SK-N-SH (cell line): ENCODE data around the gene PAGE3. TPM values are rescaled to one million over a fixed set of nuclear protein-coding genes. Genes with fewer than 3 reads are reported as not detected.
A peak's percentile ranks its signal among the peaks of the same experiment; 100 is the strongest.

Experiments used
- CTCF ChIA-PET: fragments of 300-600, 350-600 bp; formaldehyde crosslinking; extraction: SDS; loops from one replicate; lab custom pipeline; 2021; lab: Yijun Ruan, JAX
- POLR2A ChIA-PET: fragments of 350-600 bp; sonication (Branson Sonifier 250); formaldehyde crosslinking; extraction: SDS; loops from one replicate; lab custom pipeline; 2020; ENCODE audit warnings: antibody characterized with exemption, inconsistent platforms; lab: Yijun Ruan, JAX
- DNase-seq: peaks from one replicate; pipeline ENCODE4 v3.0.0; 2012
- H2AFZ ChIP-seq: fragments of 200-600 bp; sonication (generic); 2 replicates; pipeline ENCODE4 v1.8.1; 2016; ENCODE audit warnings: antibody characterized with exemption, mild to moderate bottlenecking, low read depth
- H3F3A ChIP-seq: fragments of 200-600 bp; sonication (generic); replicated peaks from 2 replicates; pipeline ENCODE3; 2016; ENCODE audit warnings: antibody characterized with exemption, mild to moderate bottlenecking; ENCODE audit not compliant: insufficient read depth
- H3K27ac ChIP-seq, 2 experiments: fragments of 200-500 bp in 1 of 2; fragments of 200-600 bp in 1 of 2; sonication (Bioruptor generic) in 1 of 2; sonication (generic), shearing (Covaris generic) in 1 of 2; 2 replicates each; pipeline versions ENCODE4 v1.5.1 to v1.6.1; 2014 to 2016; ENCODE audit warnings: low read depth in 2 of 2, inconsistent platforms in 1 of 2, low read length in 1 of 2, mild to moderate bottlenecking in 1 of 2, mixed read lengths in 1 of 2
- H3K27me3 ChIP-seq: fragments of 200-600 bp; sonication (generic), shearing (Covaris generic); 2 replicates; pipeline ENCODE4 v1.6.1; 2016; ENCODE audit warnings: mixed run types; ENCODE audit not compliant: insufficient read depth
- H3K36me3 ChIP-seq, 2 experiments: fragments of 200-500 bp in 1 of 2; fragments of 200-600 bp in 1 of 2; sonication (Bioruptor generic) in 1 of 2; sonication (generic) in 1 of 2; replicated peaks in 1 of 2; 2 replicates each; pipeline versions ENCODE3 to v1.5.1; 2014 to 2016; ENCODE audit warnings: low read length in 1 of 2, mild to moderate bottlenecking in 1 of 2; ENCODE audit not compliant: insufficient read depth in 2 of 2, control insufficient read depth in 1 of 2
- H3K4me1 ChIP-seq, 2 experiments: fragments of 200-500 bp in 1 of 2; fragments of 200-600 bp in 1 of 2; sonication (Bioruptor generic) in 1 of 2; sonication (generic), shearing (Covaris generic) in 1 of 2; 2 replicates each; pipeline versions ENCODE4 v1.5.1 to v1.6.1; 2014 to 2016; ENCODE audit warnings: low read depth in 1 of 2, low read length in 1 of 2, mixed run types in 1 of 2; ENCODE audit not compliant: insufficient read depth in 2 of 2, control insufficient read depth in 1 of 2
- H3K4me2 ChIP-seq: fragments of 200-600 bp; sonication (generic), shearing (Covaris generic); 2 replicates; pipeline ENCODE4 v1.6.1; 2017; ENCODE audit warnings: mixed run types
- H3K4me3 ChIP-seq, 2 experiments: fragments of 200-500 bp in 1 of 2; fragments of 200-600 bp in 1 of 2; sonication (Bioruptor generic) in 1 of 2; sonication (generic), shearing (Covaris generic) in 1 of 2; 2 replicates each; pipeline versions ENCODE4 v1.5.1 to v1.8.1; 2014 to 2016; ENCODE audit warnings: low read depth in 2 of 2, inconsistent platforms in 1 of 2, low read length in 1 of 2, mild to moderate bottlenecking in 1 of 2, mixed read lengths in 1 of 2, moderate library complexity in 1 of 2
- H3K79me2 ChIP-seq: fragments of 200-600 bp; sonication (generic); 2 replicates; pipeline ENCODE4 v1.8.1; 2017; ENCODE audit warnings: mild to moderate bottlenecking; ENCODE audit not compliant: insufficient read depth
- H3K9ac ChIP-seq: fragments of 200-600 bp; sonication (generic); 2 replicates; pipeline ENCODE4 v1.6.1; 2017; ENCODE audit warnings: mixed run types
- H3K9me2 ChIP-seq: fragments of 200-600 bp; sonication (generic); 2 replicates; pipeline ENCODE4 v1.6.1; 2017; ENCODE audit warnings: mixed run types
- H3K9me3 ChIP-seq: fragments of 200-600 bp; sonication (generic); 2 replicates; pipeline ENCODE4 v1.6.1; 2017; ENCODE audit warnings: mixed run types, mild to moderate bottlenecking, moderate library complexity
- H4K20me1 ChIP-seq: fragments of 200-600 bp; sonication (generic); 2 replicates; pipeline ENCODE4 v1.6.1; 2017; ENCODE audit warnings: mild to moderate bottlenecking, mixed run types; ENCODE audit not compliant: insufficient read depth
- EZH2phosphoT487 ChIP-seq: fragments of 200-600 bp; sonication (generic); IDR thresholded peaks from 2 replicates; pipeline ENCODE4 v1.6.1; 2017; ENCODE audit warnings: low read depth, mixed run types, mild to moderate bottlenecking, antibody characterized with exemption, moderate library complexity, borderline replicate concordance
- GATA2 ChIP-seq: sonication (generic); formaldehyde crosslinking; IDR thresholded peaks from 2 replicates; pipeline ENCODE4 v1.5.0; 2020; ENCODE audit warnings: mild to moderate bottlenecking, missing genetic modification reagents
- JUND ChIP-seq: IDR thresholded peaks from 2 replicates; pipeline ENCODE4 v1.4.0; 2012
- MXI1 ChIP-seq: IDR thresholded peaks from 2 replicates; pipeline ENCODE4 v1.6.1; 2012; ENCODE audit warnings: mild to moderate bottlenecking, low read depth, low read length, improper control_type of control experiment
- NRF1 ChIP-seq: IDR thresholded peaks from 2 replicates; pipeline ENCODE4 v1.6.1; 2012; ENCODE audit warnings: low read depth, mild to moderate bottlenecking, low read length
- RAD21 ChIP-seq: IDR thresholded peaks from 2 replicates; pipeline ENCODE4 v1.6.1; 2012; ENCODE audit warnings: mild to moderate bottlenecking, low read length
- SIN3A ChIP-seq: IDR thresholded peaks from 2 replicates; pipeline ENCODE4 v1.6.1; 2012; ENCODE audit warnings: low read depth, mild to moderate bottlenecking, low read length, moderate library complexity, borderline replicate concordance
- WGBS: methylation state at CpG from one replicate; pipeline ENCODE4 v1.1.6; 2017; ENCODE audit warnings: low lambda C conversion rate; 5-methylcytosine and 5-hydroxymethylcytosine counted together
- polyA plus RNA-seq, 3 experiments: library from polyadenylated mRNA; depleted of rRNA; stranded (reverse); fragments of >200 nt; gene quantifications; 2 replicates each; pipeline ENCODE4 v1.2.3, GENCODE V29; 2012
- TF ChIP-seq, protein P1 (sequence below): fragments of 150-350 bp; IDR thresholded peaks from 2 replicates; pipeline ENCODE4 v1.6.1; 2016; ENCODE audit warnings: mild to moderate bottlenecking, low read depth, low read length
- TF ChIP-seq, protein P2 (sequence below): IDR thresholded peaks from 2 replicates; pipeline ENCODE4 v1.4.0; 2012; ENCODE audit warnings: low read depth, borderline replicate concordance

PAGE3 gene
- polyA plus RNA-seq, 1 of the 3 experiments (the other 2 are of a cell fraction) = not detected

DNA sequence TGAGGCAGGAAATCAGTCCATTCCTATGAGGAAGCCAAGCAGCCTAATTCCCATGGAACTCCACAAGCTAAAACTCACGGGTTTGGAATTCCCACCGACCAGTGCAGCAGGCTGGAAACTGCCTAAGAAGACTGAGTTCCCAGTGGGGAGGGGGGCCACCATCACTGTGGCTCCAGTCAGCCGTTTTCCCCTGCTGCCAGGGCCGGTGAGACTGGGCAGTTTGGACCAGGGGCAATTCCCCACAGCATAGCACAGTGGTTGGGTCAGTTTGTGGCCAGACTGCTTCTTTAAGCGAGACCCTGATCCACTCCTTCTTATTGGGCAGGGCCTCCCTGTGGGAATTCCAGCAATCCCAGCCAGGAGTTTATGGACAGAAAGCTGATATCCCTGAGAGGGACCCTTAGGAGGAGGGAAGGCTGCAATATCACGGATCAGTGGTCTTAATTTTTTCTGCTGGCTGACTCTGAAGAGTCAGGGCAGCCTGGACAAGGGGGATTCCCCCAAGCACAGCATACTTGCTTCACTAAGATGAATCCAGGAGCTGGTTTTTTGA lies 23.9 kb downstream of the PAGE3 start:
- Histone ChIP-seq H3K4me2 (no peak overlapping the region), H3K79me2 (no peaks in the 10 kb centered on the region), H3F3A (no peaks in the 10 kb centered on the region), H3K27ac (no peak overlapping the region), H3K4me3 (no peak overlapping the region), H3K4me1 (no peaks in the 10 kb centered on the region), H3K27me3 (no peaks in the 10 kb centered on the region), H3K36me3 (no peaks in the 10 kb centered on the region), H2AFZ (no peak overlapping the region), H3K9ac (no peak overlapping the region), H4K20me1 (no peaks in the 10 kb centered on the region), H3K9me2 (no peaks in the 10 kb centered on the region), H3K9me3 (no peaks in the 10 kb centered on the region)
- ChIA-PET POLR2A (no interaction called here), CTCF (no interaction called here)
- DNase-seq = no peak
- 2% methylated on average over 6 of the region's 6 CpGs for WGBS
- TF ChIP-seq GATA2 (CRISPR knock-in tag) = no peak
- TF ChIP-seq RAD21 = no peak
- TF ChIP-seq NRF1 = no peak
- TF ChIP-seq EZH2phosphoT487 = no peak
- TF ChIP-seq, protein P1, sequence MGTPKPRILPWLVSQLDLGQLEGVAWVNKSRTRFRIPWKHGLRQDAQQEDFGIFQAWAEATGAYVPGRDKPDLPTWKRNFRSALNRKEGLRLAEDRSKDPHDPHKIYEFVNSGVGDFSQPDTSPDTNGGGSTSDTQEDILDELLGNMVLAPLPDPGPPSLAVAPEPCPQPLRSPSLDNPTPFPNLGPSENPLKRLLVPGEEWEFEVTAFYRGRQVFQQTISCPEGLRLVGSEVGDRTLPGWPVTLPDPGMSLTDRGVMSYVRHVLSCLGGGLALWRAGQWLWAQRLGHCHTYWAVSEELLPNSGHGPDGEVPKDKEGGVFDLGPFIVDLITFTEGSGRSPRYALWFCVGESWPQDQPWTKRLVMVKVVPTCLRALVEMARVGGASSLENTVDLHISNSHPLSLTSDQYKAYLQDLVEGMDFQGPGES = no peak
- no peak for TF ChIP-seq SIN3A

DNA sequence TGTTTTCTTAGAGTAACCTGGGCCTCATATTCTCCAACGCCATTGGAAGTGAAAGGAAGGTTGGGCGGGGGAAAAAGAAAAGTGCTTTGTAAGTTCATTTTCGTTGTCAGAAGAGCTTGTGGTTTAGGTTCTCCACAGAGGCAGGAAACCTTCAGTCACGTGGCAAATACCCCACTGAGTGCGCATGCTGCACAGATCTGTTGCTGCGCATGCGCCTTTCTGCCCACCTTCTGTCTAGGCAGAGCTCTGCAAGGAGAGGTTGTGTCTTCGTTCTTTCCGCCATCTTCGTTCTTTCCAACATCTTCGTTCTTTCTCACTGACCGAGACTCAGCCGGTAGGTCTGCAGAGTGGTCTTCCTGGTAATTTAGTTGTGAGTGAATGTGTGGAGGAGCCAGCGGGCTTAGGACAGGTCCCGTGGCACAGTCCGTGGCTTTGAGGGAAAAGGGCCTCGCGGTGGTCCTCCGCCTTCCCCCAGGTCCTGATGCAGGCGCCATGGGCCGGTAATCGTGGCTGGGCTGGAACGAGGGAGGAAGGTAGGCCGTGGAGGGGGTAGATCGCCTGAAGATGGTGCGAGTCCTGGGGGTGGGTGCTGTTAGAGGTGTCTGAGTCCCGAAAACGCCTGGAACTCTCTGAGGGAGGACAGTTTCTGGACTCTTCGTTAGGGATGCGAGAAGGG lies 44.5 kb downstream of the PAGE3 start, which contains the start of gene PAGE5:
Gene PAGE5 (plus strand): TSS at position 228 of the 676 bp plus-strand sequence. CDS start 1,037 bp downstream, outside the sequence.
- H3K27me3 ChIP-seq = 0 out of 2 replicates have a peak, but pooled peaks cover 4% of the 10 kb centered on the region

More for the DNA sequence above, 44.5 kb downstream of the PAGE3 start, which contains the start of gene PAGE5:
- CTCF ChIA-PET = no interaction called here
- Histone ChIP-seq H3K4me2 (no peak within 1 kb of the TSS), H3K79me2 (no peaks in the 10 kb centered on the region), H2AFZ (no peak within 1 kb of the TSS), H3K9me3 (no peaks in the 10 kb centered on the region), H3K4me3 (no peak within 1 kb of the TSS), H3K9me2 (no peaks in the 10 kb centered on the region), H4K20me1 (no peaks in the 10 kb centered on the region), H3K27ac (no peak within 1 kb of the TSS), H3K9ac (no peak within 1 kb of the TSS), H3K36me3 (no peaks in the 10 kb centered on the region), H3K4me1 (no peaks in the 10 kb centered on the region), H3F3A (no peaks in the 10 kb centered on the region)
- TF ChIP-seq MXI1 (no peak), JUND (no peak)
- TF ChIP-seq, protein P2, sequence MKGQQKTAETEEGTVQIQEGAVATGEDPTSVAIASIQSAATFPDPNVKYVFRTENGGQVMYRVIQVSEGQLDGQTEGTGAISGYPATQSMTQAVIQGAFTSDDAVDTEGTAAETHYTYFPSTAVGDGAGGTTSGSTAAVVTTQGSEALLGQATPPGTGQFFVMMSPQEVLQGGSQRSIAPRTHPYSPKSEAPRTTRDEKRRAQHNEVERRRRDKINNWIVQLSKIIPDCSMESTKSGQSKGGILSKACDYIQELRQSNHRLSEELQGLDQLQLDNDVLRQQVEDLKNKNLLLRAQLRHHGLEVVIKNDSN = peak; percentile 48; the same call in 1 of the 2 replicates
- POLR2A ChIA-PET = no interaction called here
- 33% methylated on average over 30 of the region's 30 CpGs for WGBS
- DNase-seq = peak; percentile 4
